ENCODE data around the gene PDGFRA. TPM values are rescaled to one million over a fixed set of nuclear protein-coding genes. Genes with fewer than 3 reads are reported as not detected.

Gene PDGFRA
- total and polyA plus RNA-seq, 5 donors = 15.1 to 76.7 (median 71.8) TPM

- WGBS = 51% methylated on average over 3 of the region's 3 CpGs
- intact Hi-C loops (cut with DNase I) = loop anchor here in 2 of 4 donors (10.0 kb wide), 2 partner anchors 108 to 148 kb away; partner anchors contain the start of genes CHIC2 (in 1 of the 2) and GSX2 (in 1 of the 2)
- no peak overlapping the region for H3K27ac ChIP-seq (ENCODE audit: low read length)
- no peak for ATAC-seq
- H3K9me3 ChIP-seq (ENCODE audit: control insufficient read depth, low read length) = no peaks in the 10 kb centered on the region
- DNase-seq = no peak
- H3K4me1 ChIP-seq (ENCODE audit: control insufficient read depth, insufficient read depth, low read length) = peaks cover 2% of the 10 kb centered on the region
- H3K4me3 ChIP-seq (ENCODE audit: low read length) = no peak overlapping the region
- H3K27me3 ChIP-seq (ENCODE audit: control insufficient read depth, insufficient read depth) = no peaks in the 10 kb centered on the region
Observed at GRCh38 chr4:54213001-54213400, 16.1 kb upstream of the PDGFRA start.

GRCh38 chr4:54213761-54214160, 15.3 kb upstream of the PDGFRA start:
- H3K27me3 ChIP-seq (ENCODE audit: control insufficient read depth, insufficient read depth) = no peaks in the 10 kb centered on the region
- WGBS = 38% methylated on average over 4 of the region's 4 CpGs
- DNase-seq (peak in 2 of 3 donors; percentile 66 to 70), ATAC-seq (peak; percentile 27 to 84)
- peak overlapping the region; percentile 76 for H3K27ac ChIP-seq (ENCODE audit: low read length)
- H3K4me1 ChIP-seq (ENCODE audit: control insufficient read depth, insufficient read depth, low read length) = peaks cover 2% of the 10 kb centered on the region
- no peak overlapping the region for H3K4me3 ChIP-seq (ENCODE audit: low read length)
- intact Hi-C loops (cut with DNase I) = loop anchor here in 2 of 4 donors (10.0 kb wide), 2 partner anchors 109 to 149 kb away; partner anchors contain the start of genes CHIC2 (in 1 of the 2) and GSX2 (in 1 of the 2)
- H3K9me3 ChIP-seq (ENCODE audit: control insufficient read depth, low read length) = no peaks in the 10 kb centered on the region

GRCh38 chr4:54215379-54216077, 13.6 kb upstream of the PDGFRA start:
- Histone ChIP-seq H3K9me3 (ENCODE audit: control insufficient read depth, low read length) (no peaks in the 10 kb centered on the region), H3K4me3 (ENCODE audit: low read length) (no peak overlapping the region), H3K27ac (ENCODE audit: low read length) (no peak overlapping the region), H3K27me3 (ENCODE audit: control insufficient read depth, insufficient read depth) (no peaks in the 10 kb centered on the region), H3K4me1 (ENCODE audit: control insufficient read depth, insufficient read depth, low read length) (peaks cover 2% of the 10 kb centered on the region)
- no peak for ATAC-seq
- intact Hi-C loops (cut with DNase I) = loop anchor here in 3 of 4 donors (2.0 to 10.0 kb wide), 5 partner anchors 111 to 308 kb away; partner anchors contain the start of genes CHIC2 (in 1 of the 3) and GSX2 (in 1 of the 3)
- 77% methylated on average over 4 of the region's 4 CpGs for WGBS
- no peak for DNase-seq

DNA sequence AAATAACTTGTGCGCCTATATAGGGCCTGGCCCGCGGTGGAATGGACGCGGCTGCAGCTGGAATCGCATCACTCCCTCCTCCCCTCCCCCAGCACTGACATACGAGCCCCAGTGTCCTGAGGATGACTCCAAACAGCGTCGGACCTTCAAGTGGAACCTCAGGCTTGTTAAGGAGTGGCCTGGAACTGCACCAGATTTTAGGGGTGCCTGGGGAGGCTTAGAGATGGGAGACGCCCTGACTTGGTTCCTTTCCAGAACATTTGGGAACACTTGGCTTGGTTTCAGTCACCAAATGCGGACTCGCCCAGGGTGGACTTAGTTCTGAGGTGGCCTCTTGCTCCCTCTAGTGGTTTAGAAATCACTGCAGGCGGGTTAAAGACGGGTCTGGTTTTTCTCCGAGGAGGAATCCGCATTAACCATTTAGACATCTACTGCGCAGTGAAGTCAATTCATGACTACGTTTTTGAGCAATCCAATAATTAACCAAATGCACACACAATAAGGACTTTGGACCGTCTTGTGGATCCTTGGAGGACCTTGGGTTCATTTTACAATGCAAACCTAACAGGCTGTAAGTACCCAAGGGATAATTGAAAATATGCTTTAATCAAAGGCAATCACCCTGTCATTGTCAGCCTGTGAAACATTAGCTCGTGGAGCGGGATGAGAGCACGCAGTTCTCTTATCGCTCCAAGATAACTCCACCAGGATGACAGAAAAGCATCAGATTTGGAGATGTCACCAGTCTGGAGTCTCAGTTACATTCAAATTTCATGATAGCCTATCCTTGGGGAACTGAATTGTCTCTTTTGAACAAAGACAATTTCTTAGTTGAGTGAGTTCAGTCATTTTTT, 11.2 kb upstream of the PDGFRA start:
- Histone ChIP-seq H3K27me3 (ENCODE audit: control insufficient read depth, insufficient read depth) (no peaks in the 10 kb centered on the region), H3K4me1 (ENCODE audit: control insufficient read depth, insufficient read depth, low read length) (peaks cover 2% of the 10 kb centered on the region), H3K27ac (ENCODE audit: low read length) (peak overlapping the region; percentile 49), H3K4me3 (ENCODE audit: low read length) (peak overlapping the region; percentile 11), H3K9me3 (ENCODE audit: control insufficient read depth, low read length) (no peaks in the 10 kb centered on the region)
- DNase-seq (peak; percentile 84 to 93 (median 87)), ATAC-seq (peak; percentile 92 to 94)
- under 1% methylated on average over 23 of the region's 23 CpGs for WGBS
- intact Hi-C loops (cut with DNase I) = loop anchor here in 3 of 4 donors (2.0 to 10.0 kb wide), 5 partner anchors 113 to 311 kb away; partner anchors contain the start of genes CHIC2 (in 1 of the 3) and GSX2 (in 1 of the 3)

DNA sequence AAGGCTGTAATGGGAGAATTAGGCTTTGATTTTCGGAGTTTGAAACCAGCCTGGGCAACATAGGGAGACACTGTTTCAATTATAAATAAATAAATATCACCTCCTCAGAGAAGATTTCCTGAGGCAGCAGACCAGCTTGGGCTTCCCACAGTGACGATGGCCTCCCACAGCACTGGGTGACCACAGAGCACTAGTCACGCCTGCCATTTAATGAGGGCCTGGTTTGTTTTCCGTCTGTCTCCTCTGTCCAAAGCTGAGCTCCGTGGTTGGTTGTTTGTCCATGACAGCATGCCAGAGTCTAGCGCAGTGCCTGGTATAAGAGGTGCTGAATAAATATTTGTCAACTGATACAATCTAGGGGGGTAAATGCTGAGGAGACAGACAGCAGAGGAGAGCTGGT, 10.4 kb upstream of the PDGFRA start:
- Histone ChIP-seq H3K4me3 (ENCODE audit: low read length) (no peak overlapping the region), H3K9me3 (ENCODE audit: control insufficient read depth, low read length) (no peaks in the 10 kb centered on the region), H3K27me3 (ENCODE audit: control insufficient read depth, insufficient read depth) (no peaks in the 10 kb centered on the region), H3K27ac (ENCODE audit: low read length) (no peak overlapping the region), H3K4me1 (ENCODE audit: control insufficient read depth, insufficient read depth, low read length) (no peaks in the 10 kb centered on the region)
- no peak for ATAC-seq
- WGBS = 91% methylated on average over 6 of the region's 6 CpGs
- DNase-seq = no peak
- intact Hi-C loops (cut with DNase I) = loop anchor here in 3 of 4 donors (5.0 to 10.0 kb wide), 4 partner anchors 114 to 311 kb away; partner anchors contain the start of genes CHIC2 (in 1 of the 3) and GSX2 (in 1 of the 3)

GRCh38 chr4:54224996-54225597, 4.0 kb upstream of the PDGFRA start:
- peak in 1 of 3 donors; percentile 63 for DNase-seq
- intact Hi-C loops (cut with DNase I) = loop anchor here (5.0 to 10.0 kb wide), 7 partner anchors 318 to 1220 kb away; no protein-coding TSS in a partner anchor
- Histone ChIP-seq H3K4me3 (ENCODE audit: low read length) (no peak overlapping the region), H3K27ac (ENCODE audit: low read length) (no peak overlapping the region), H3K27me3 (ENCODE audit: control insufficient read depth, insufficient read depth) (no peaks in the 10 kb centered on the region), H3K9me3 (ENCODE audit: control insufficient read depth, low read length) (no peaks in the 10 kb centered on the region), H3K4me1 (ENCODE audit: control insufficient read depth, insufficient read depth, low read length) (peaks cover 7% of the 10 kb centered on the region)
- ATAC-seq = no peak
- WGBS = 43% methylated on average over 6 of the region's 6 CpGs

DNA sequence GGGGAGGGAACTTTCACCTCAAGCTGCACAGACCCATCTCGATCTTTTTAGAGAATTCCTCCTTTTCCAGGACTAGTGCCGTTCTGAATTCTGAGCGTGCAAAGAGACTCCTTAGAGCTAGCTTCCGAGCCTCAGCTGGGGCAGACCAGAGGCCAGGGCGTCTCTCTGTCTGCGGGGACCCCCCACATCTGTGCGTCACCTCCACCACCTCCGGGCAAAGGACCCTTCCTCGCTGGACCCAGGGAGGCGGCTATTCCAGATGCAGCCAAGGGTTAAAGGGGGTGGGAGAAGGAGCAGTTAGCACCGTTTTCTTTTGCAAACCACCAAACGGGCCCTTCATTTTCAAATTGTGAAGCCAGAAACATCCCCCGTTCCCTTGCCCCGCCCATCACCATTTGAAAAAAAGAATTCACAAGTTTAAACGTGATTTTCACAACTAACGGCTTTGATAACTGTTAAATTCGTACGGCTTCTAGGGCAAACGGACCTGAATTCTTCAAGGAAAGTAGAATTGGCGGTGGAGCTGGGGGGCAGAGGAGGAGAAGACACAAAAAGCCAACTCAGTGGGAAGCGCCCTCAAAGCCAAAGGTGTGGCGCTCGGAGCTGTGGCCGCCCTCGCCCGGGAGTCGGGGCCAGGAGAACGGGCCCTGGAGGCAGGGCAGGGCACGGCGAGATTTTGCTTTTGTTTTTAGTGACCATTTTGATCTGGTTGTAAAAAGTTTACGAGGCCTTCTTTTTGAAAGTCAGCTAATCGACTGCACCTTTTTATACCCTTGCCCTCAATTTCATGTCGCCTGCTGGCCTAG, 3.3 kb upstream of the PDGFRA start:
- Histone ChIP-seq H3K27ac (ENCODE audit: low read length) (peak overlapping the region; percentile 69), H3K4me3 (ENCODE audit: low read length) (peak overlapping the region; percentile 53), H3K4me1 (ENCODE audit: control insufficient read depth, insufficient read depth, low read length) (peaks cover 7% of the 10 kb centered on the region), H3K27me3 (ENCODE audit: control insufficient read depth, insufficient read depth) (no peaks in the 10 kb centered on the region), H3K9me3 (ENCODE audit: control insufficient read depth, low read length) (no peaks in the 10 kb centered on the region)
- DNase-seq (peak; percentile 20 to 66 (median 61)), ATAC-seq (no peak)
- intact Hi-C loops (cut with DNase I) = loop anchor here (5.0 to 10.0 kb wide), 7 partner anchors 318 to 1221 kb away; no protein-coding TSS in a partner anchor
- WGBS = 22% methylated on average over 33 of the region's 33 CpGs

- Histone ChIP-seq H3K4me3 (ENCODE audit: low read length) (peak overlapping the region; percentile 53), H3K27ac (ENCODE audit: low read length) (peak overlapping the region; percentile 69), H3K4me1 (ENCODE audit: control insufficient read depth, insufficient read depth, low read length) (peaks cover 7% of the 10 kb centered on the region), H3K9me3 (ENCODE audit: control insufficient read depth, low read length) (no peaks in the 10 kb centered on the region), H3K27me3 (ENCODE audit: control insufficient read depth, insufficient read depth) (no peaks in the 10 kb centered on the region)
- intact Hi-C loops (cut with DNase I) = loop anchor here (5.0 to 10.0 kb wide), 7 partner anchors 319 to 1222 kb away; no protein-coding TSS in a partner anchor
- DNase-seq = peak; percentile 84 to 93 (median 90)
- ATAC-seq = peak; percentile 60 to 70
- 10% methylated on average over 47 of the region's 47 CpGs for WGBS
Observed at GRCh38 chr4:54226404-54227255, 2.5 kb upstream of the PDGFRA start.
